Measurements from ENCODE around the gene P2RY6. TPM values are rescaled to one million over a fixed set of nuclear protein-coding genes. Genes with fewer than 3 reads are reported as not detected.

The P2RY6 gene
- total and polyA plus RNA-seq, 4 donors, result 0.50 to 1.4 (median 0.81) TPM

GRCh38 chr11:73236854-73237253, 35.3 kb upstream of the P2RY6 start:
- WGBS (ENCODE audit: insufficient coverage), result 49% methylated on average over 5 of the region's 6 CpGs
- no peak for DNase-seq (ENCODE audit: low read depth in 4 of 6, low spot score in 6 of 6)
- Histone ChIP-seq H3K27me3 (ENCODE audit: control insufficient read depth, insufficient read depth, low read length) (no peaks in the 10 kb centered on the region), H3K36me3 (ENCODE audit: control insufficient read depth, insufficient read depth, low read length) (no peaks in the 10 kb centered on the region), H3K9me3 (ENCODE audit: control insufficient read depth, insufficient read depth, low read length) (no peaks in the 10 kb centered on the region), H3K4me3 (ENCODE audit: low read depth, low read length) (no peak overlapping the region), H3K27ac (ENCODE audit: low read depth, low read length) (no peak overlapping the region), H3K4me1 (ENCODE audit: control insufficient read depth, insufficient read depth, low read length) (no peaks in the 10 kb centered on the region)

- H3K27ac ChIP-seq (ENCODE audit: low read depth, low read length), result no peak overlapping the region
- no peak for DNase-seq (ENCODE audit: low read depth in 4 of 6, low spot score in 6 of 6)
- H3K9me3 ChIP-seq (ENCODE audit: control insufficient read depth, insufficient read depth, low read length), result no peaks in the 10 kb centered on the region
- peaks cover 6% of the 10 kb centered on the region for H3K4me1 ChIP-seq (ENCODE audit: control insufficient read depth, insufficient read depth, low read length)
- no peaks in the 10 kb centered on the region for H3K27me3 ChIP-seq (ENCODE audit: control insufficient read depth, insufficient read depth, low read length)
- H3K36me3 ChIP-seq (ENCODE audit: control insufficient read depth, insufficient read depth, low read length), result no peaks in the 10 kb centered on the region
- H3K4me3 ChIP-seq (ENCODE audit: low read depth, low read length), result no peak overlapping the region
- 64% methylated on average over 7 of the region's 10 CpGs for WGBS (ENCODE audit: insufficient coverage)
Measured at GRCh38 chr11:73237471-73238290, 34.5 kb upstream of the P2RY6 start.

- Histone ChIP-seq H3K4me3 (ENCODE audit: low read depth, low read length) (no peak overlapping the region), H3K4me1 (ENCODE audit: control insufficient read depth, insufficient read depth, low read length) (peaks cover 10% of the 10 kb centered on the region), H3K27ac (ENCODE audit: low read depth, low read length) (no peak overlapping the region), H3K27me3 (ENCODE audit: control insufficient read depth, insufficient read depth, low read length) (no peaks in the 10 kb centered on the region), H3K36me3 (ENCODE audit: control insufficient read depth, insufficient read depth, low read length) (no peaks in the 10 kb centered on the region), H3K9me3 (ENCODE audit: control insufficient read depth, insufficient read depth, low read length) (no peaks in the 10 kb centered on the region)
- DNase-seq (ENCODE audit: low read depth in 4 of 6, low spot score in 6 of 6), result no peak
- WGBS (ENCODE audit: insufficient coverage), result 84% methylated on average over 4 of the region's 6 CpGs
Measured at GRCh38 chr11:73239111-73239521, 33.0 kb upstream of the P2RY6 start.

DNA sequence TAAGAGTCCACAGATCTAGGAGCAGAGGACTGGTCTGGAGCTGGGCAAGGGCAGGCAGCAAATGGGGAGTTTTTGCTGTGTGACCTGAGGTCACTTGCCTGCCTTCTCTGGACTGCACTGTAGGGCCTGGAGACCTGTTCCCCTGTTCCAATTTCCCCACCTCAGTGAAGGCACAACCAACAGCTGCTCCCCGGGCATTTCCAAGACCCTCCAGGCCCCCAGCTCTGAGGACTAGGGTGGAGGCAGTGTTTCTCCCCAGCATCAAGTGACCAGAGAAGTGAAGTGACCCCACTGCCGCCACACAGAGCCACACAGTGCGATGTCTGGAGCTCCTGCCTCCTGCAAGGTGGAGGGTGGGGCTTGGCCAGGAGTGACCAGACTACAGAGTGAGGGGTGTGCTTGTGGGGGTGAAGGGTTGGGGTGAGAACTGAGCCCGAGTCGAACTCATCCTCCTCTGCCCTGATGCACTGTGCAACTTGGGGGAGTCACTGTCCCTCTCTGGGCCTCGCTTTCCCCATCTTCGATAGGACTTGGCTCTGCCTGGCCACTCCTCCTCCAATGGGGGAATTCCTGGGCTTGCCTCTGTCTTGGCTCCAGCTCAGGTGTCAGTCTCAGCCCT, 32.5 kb upstream of the P2RY6 start:
- 80% methylated on average over 4 of the region's 7 CpGs for WGBS (ENCODE audit: insufficient coverage)
- H3K27ac ChIP-seq (ENCODE audit: low read depth, low read length), result no peak overlapping the region
- DNase-seq (ENCODE audit: low read depth in 4 of 6, low spot score in 6 of 6), result no peak

DNA sequence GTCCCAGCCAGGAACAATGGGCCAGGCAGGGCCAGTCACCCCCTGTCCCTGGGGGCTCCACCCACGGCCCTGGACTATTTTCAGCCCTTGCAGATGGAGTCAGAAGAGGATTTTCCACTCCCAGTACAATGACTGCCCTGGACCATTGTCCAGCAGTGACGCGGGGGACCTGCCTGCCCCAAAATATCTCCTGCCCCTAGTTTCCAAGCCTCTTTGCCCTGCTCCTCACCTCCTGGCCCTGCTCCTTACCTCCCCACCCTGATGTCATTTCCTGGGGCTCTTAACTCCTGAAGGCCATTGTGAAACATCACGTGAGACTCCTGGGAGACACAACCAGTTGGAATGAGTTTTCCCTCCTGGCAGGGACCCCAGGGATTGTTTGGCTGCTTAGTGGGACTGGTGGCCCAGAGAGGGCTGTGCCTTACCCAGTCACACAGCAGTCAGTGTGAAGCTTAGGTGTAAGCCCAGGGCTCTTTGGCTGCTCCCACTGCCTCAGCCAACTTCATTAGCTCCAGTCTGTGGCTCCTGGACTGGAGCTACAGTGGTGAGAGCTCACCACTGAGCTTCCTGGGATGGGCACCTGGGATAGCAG, 31.9 kb upstream of the P2RY6 start:
- WGBS (ENCODE audit: insufficient coverage), result 65% methylated on average over 4 of the region's 4 CpGs
- Histone ChIP-seq H3K4me1 (ENCODE audit: control insufficient read depth, insufficient read depth, low read length) (peaks cover 10% of the 10 kb centered on the region), H3K27me3 (ENCODE audit: control insufficient read depth, insufficient read depth, low read length) (no peaks in the 10 kb centered on the region)

More for the DNA sequence above, 32.5 kb upstream of the P2RY6 start:
- Histone ChIP-seq H3K4me1 (ENCODE audit: control insufficient read depth, insufficient read depth, low read length) (peaks cover 10% of the 10 kb centered on the region), H3K36me3 (ENCODE audit: control insufficient read depth, insufficient read depth, low read length) (no peaks in the 10 kb centered on the region), H3K9me3 (ENCODE audit: control insufficient read depth, insufficient read depth, low read length) (no peaks in the 10 kb centered on the region), H3K4me3 (ENCODE audit: low read depth, low read length) (no peak overlapping the region), H3K27me3 (ENCODE audit: control insufficient read depth, insufficient read depth, low read length) (no peaks in the 10 kb centered on the region)

DNA sequence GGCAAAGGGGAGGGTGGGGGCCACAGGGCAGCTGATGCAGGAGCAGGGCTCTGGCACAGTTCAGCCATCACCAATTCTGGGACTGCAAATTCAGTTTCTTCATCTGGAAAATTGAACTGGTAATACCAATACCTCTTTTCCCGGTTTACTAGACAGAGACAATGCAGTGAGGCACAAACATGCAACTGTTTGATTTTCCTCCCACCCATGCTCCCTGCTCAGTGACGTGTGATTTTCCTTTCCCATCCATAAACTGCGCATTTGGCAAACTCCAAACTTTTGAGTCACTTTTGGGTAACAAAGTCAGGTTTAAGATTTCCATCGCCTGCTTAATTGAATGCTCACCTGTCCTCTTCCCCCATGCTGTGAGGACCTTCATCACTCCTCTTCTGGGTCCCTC, 30.8 kb upstream of the P2RY6 start:
- WGBS (ENCODE audit: insufficient coverage), result 92% methylated on average over 3 of the region's 4 CpGs
- no peak for DNase-seq (ENCODE audit: low read depth in 4 of 6, low spot score in 6 of 6)
- Histone ChIP-seq H3K4me1 (ENCODE audit: control insufficient read depth, insufficient read depth, low read length) (peaks cover 10% of the 10 kb centered on the region), H3K4me3 (ENCODE audit: low read depth, low read length) (no peak overlapping the region), H3K9me3 (ENCODE audit: control insufficient read depth, insufficient read depth, low read length) (no peaks in the 10 kb centered on the region), H3K36me3 (ENCODE audit: control insufficient read depth, insufficient read depth, low read length) (no peaks in the 10 kb centered on the region), H3K27ac (ENCODE audit: low read depth, low read length) (no peak overlapping the region), H3K27me3 (ENCODE audit: control insufficient read depth, insufficient read depth, low read length) (no peaks in the 10 kb centered on the region)

More for the DNA sequence above, 31.9 kb upstream of the P2RY6 start:
- Histone ChIP-seq H3K36me3 (ENCODE audit: control insufficient read depth, insufficient read depth, low read length) (no peaks in the 10 kb centered on the region), H3K4me3 (ENCODE audit: low read depth, low read length) (no peak overlapping the region), H3K27ac (ENCODE audit: low read depth, low read length) (no peak overlapping the region), H3K9me3 (ENCODE audit: control insufficient read depth, insufficient read depth, low read length) (no peaks in the 10 kb centered on the region)
- no peak for DNase-seq (ENCODE audit: low read depth in 4 of 6, low spot score in 6 of 6)

GRCh38 chr11:73242251-73243092, 29.7 kb upstream of the P2RY6 start:
- WGBS (ENCODE audit: insufficient coverage), result 28% methylated on average over 10 of the region's 12 CpGs
- Histone ChIP-seq H3K9me3 (ENCODE audit: control insufficient read depth, insufficient read depth, low read length) (no peaks in the 10 kb centered on the region), H3K4me3 (ENCODE audit: low read depth, low read length) (peak overlapping the region; percentile 24)

GRCh38 chr11:73243093-73243485, 29.0 kb upstream of the P2RY6 start:
- Histone ChIP-seq H3K27ac (ENCODE audit: low read depth, low read length) (no peak overlapping the region), H3K4me3 (ENCODE audit: low read depth, low read length) (no peak overlapping the region), H3K4me1 (ENCODE audit: control insufficient read depth, insufficient read depth, low read length) (peaks cover 10% of the 10 kb centered on the region), H3K9me3 (ENCODE audit: control insufficient read depth, insufficient read depth, low read length) (no peaks in the 10 kb centered on the region), H3K27me3 (ENCODE audit: control insufficient read depth, insufficient read depth, low read length) (no peaks in the 10 kb centered on the region), H3K36me3 (ENCODE audit: control insufficient read depth, insufficient read depth, low read length) (no peaks in the 10 kb centered on the region)
- WGBS (ENCODE audit: insufficient coverage), result 86% methylated on average over 8 of the region's 8 CpGs
- no peak for DNase-seq (ENCODE audit: low read depth in 4 of 6, low spot score in 6 of 6)

More at GRCh38 chr11:73242251-73243092, 29.7 kb upstream of the P2RY6 start:
- no peak overlapping the region for H3K27ac ChIP-seq (ENCODE audit: low read depth, low read length)
- H3K4me1 ChIP-seq (ENCODE audit: control insufficient read depth, insufficient read depth, low read length), result peaks cover 10% of the 10 kb centered on the region
- no peaks in the 10 kb centered on the region for H3K36me3 ChIP-seq (ENCODE audit: control insufficient read depth, insufficient read depth, low read length)
- peak; percentile 24 to 88 (median 40) for DNase-seq (ENCODE audit: low read depth in 4 of 6, low spot score in 6 of 6)
- no peaks in the 10 kb centered on the region for H3K27me3 ChIP-seq (ENCODE audit: control insufficient read depth, insufficient read depth, low read length)

DNA sequence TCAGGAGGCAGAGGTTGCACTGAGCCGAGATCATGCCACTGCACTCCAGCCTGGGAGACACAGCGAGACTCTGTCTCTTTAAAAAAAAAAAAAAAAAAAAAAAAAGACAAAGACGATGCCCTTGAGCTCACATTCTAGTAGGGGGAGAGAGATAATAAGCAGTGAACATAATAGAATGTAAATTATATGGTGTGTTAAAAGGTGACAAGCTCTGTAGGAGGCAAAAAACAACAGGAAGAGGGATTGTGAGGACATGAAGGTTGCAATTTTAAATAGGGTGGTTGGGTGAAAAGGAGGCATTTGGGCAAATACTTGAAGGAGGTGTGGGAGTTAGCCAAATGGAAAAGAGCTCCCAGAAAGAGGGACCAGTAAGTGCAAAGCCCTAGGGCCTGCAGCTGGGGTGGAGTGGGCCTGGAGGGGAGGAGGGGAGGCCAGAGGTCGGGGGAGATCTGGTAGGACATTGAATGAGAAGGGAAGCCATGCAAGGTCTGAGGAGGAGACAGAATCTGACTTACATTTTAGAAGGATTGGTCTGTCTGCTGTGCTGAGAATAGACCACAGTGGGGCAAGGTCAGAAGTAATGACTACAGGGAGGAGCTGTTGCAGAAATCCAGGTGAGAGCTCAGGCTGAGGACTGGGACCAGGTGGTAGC, 27.4 kb upstream of the P2RY6 start:
- 58% methylated on average over 1 of the region's 4 CpGs for WGBS (ENCODE audit: insufficient coverage)
- Histone ChIP-seq H3K4me3 (ENCODE audit: low read depth, low read length) (no peak overlapping the region), H3K27ac (ENCODE audit: low read depth, low read length) (no peak overlapping the region), H3K36me3 (ENCODE audit: control insufficient read depth, insufficient read depth, low read length) (no peaks in the 10 kb centered on the region), H3K27me3 (ENCODE audit: control insufficient read depth, insufficient read depth, low read length) (no peaks in the 10 kb centered on the region), H3K4me1 (ENCODE audit: control insufficient read depth, insufficient read depth, low read length) (peaks cover 10% of the 10 kb centered on the region), H3K9me3 (ENCODE audit: control insufficient read depth, insufficient read depth, low read length) (no peaks in the 10 kb centered on the region)
- no peak for DNase-seq (ENCODE audit: low read depth in 4 of 6, low spot score in 6 of 6)
